ENCODE results near the gene PCDH15. TPM values are rescaled to one million over a fixed set of nuclear protein-coding genes. Genes with fewer than 3 reads are reported as not detected.

The PCDH15 gene
- total and polyA plus RNA-seq, 2 of the 4 experiments (the other 2 are of a cell fraction): not detected

DNA sequence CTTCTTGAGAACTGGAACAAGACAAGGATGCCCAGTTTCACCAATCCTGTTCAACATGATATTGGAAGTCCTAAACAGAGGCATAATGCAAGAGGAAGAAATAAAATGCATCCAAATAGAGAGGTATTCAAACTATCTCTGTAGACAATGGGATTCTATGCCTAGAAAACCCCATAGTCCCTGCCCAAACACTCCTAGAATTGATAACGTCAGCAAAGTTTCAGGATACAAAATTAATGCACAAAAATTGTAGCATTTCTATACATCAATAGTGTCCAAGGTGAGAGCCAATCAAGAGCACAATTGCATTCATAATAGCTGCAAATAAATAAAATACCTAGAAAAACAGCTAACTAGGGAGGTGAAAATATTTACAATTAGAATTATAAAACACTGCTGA lies 72.5 kb downstream of the PCDH15 start:
- Histone ChIP-seq H3K4me3 (ENCODE audit: insufficient read depth, low read depth, low read length) (no peak overlapping the region), H4K8ac (ENCODE audit: low read depth in 2 of 2, low read length in 2 of 2) (no peak overlapping the region), H4K20me1 (ENCODE audit: insufficient read depth, low read length) (no peaks in the 10 kb centered on the region), H4K91ac (ENCODE audit: insufficient read depth, low read depth, low read length) (no peak overlapping the region), H3K9me1 (ENCODE audit: insufficient read depth, low read length) (no peaks in the 10 kb centered on the region), H2AK5ac (ENCODE audit: low read depth, low read length) (no peak overlapping the region), H3K4me1 (ENCODE audit: control insufficient read depth, insufficient read depth, low read length) (no peaks in the 10 kb centered on the region), H4K5ac (ENCODE audit: low read depth, low read length) (no peak overlapping the region), H3K9ac (ENCODE audit: low read depth, low read length) (no peak overlapping the region), H3K9me3 (ENCODE audit: control insufficient read depth, insufficient read depth, low read length) (no peaks in the 10 kb centered on the region), H2AFZ (replicated peaks; ENCODE audit: low read length, poor library complexity) (no peak overlapping the region), H3K36me3 (ENCODE audit: control insufficient read depth, insufficient read depth, low read length) (no peaks in the 10 kb centered on the region), H3K4me2 (ENCODE audit: low read depth, low read length) (no peak overlapping the region), H3K27me3 (ENCODE audit: control insufficient read depth, insufficient read depth, low read length) (no peaks in the 10 kb centered on the region), H3K18ac (ENCODE audit: low read depth, low read length) (no peak overlapping the region), H3K14ac (replicated peaks; ENCODE audit: low read depth, low read length) (no peak overlapping the region), H2BK120ac (ENCODE audit: low read depth, low read length) (no peak overlapping the region), H3K4ac (ENCODE audit: low read depth, low read length) (no peak overlapping the region), H2AK9ac (replicated peaks; ENCODE audit: low read depth, low read length, poor library complexity) (no peak overlapping the region), H2BK5ac (ENCODE audit: low read depth, low read length, poor library complexity, severe bottlenecking) (no peak overlapping the region), H2BK20ac (ENCODE audit: low read depth, low read length) (no peak overlapping the region), H3K56ac (ENCODE audit: extremely low read depth, insufficient read depth, low read length) (no peak overlapping the region), H3K27ac (ENCODE audit: insufficient read depth, low read length) (no peak overlapping the region), H2BK15ac (ENCODE audit: low read depth, low read length) (no peak overlapping the region), H3K79me1 (ENCODE audit: low read depth in 1 of 2, low read length in 2 of 2) (no peaks in the 10 kb centered on the region), H3K23ac (ENCODE audit: low read depth, low read length) (no peak overlapping the region)
- ChIA-PET POLR2A (ENCODE audit: unreplicated experiment) (no interaction called here), CTCF (no interaction called here)
- dilution Hi-C loops (cut with HindIII; ENCODE audit: low sequenced_read_pairs, unreplicated experiment) (no loop called here), intact Hi-C loops (cut with micrococcal nuclease) (no loop called here), in situ Hi-C loops (cut with MboI; ENCODE audit: low sequenced_read_pairs) (no loop called here)
- no peak for TF ChIP-seq FOS (IDR thresholded peaks at IDR 0.05; ENCODE audit: low read depth, low read length)
- TF ChIP-seq SMC3 (IDR thresholded peaks at IDR 0.05; ENCODE audit: low read depth, low read length): no peak
- no peak for TF ChIP-seq POLR2A (IDR thresholded peaks at IDR 0.05; ENCODE audit: low read depth, low read length)
- no peak for TF ChIP-seq BHLHE40 (IDR thresholded peaks at IDR 0.05; ENCODE audit: low read depth, low read length)
- TF ChIP-seq RFX5 (IDR thresholded peaks at IDR 0.05; ENCODE audit: low read depth, low read length): no peak
- TF ChIP-seq NFE2L2 (IDR thresholded peaks at IDR 0.05; ENCODE audit: low read depth, low read length): no peak
- TF ChIP-seq MAZ (IDR thresholded peaks at IDR 0.05; ENCODE audit: borderline replicate concordance, low read depth, low read length): no peak
- no peak for TF ChIP-seq RAD21 (IDR thresholded peaks at IDR 0.05; ENCODE audit: low read length)
- no TSS peak for BruUV-seq (replicated peaks)
- no peak for ATAC-seq (ENCODE audit: low read depth)
- DNase-seq: no peak
- WGBS, 2 experiments (ENCODE audit: extremely low coverage in 2 of 2, insufficient read length in 1 of 2): no CpG with 5 or more reads among the region's 1 CpG

All from IMR-90 (cell line).